Left ventricle myocardium inferior (tissue), 1 donor: ENCODE measurements around the gene RNPEPL1. TPM values are rescaled to one million over a fixed set of nuclear protein-coding genes. Genes with fewer than 3 reads are reported as not detected.

Experiments
- DNase-seq: peaks from one replicate; pipeline ENCODE4 v3.0.0-alpha.2; 2020
- H3K27ac ChIP-seq: fragments of 200-600 bp; replicated peaks from 2 replicates; pipeline ENCODE4 v1.8.0; 2021
- H3K27me3 ChIP-seq: fragments of 200-600 bp; 2 replicates; pipeline ENCODE4 v1.8.0; 2021; ENCODE audit warnings: low read depth
- H3K36me3 ChIP-seq: fragments of 200-600 bp; 2 replicates; pipeline ENCODE4 v1.8.0; 2021
- H3K4me1 ChIP-seq: fragments of 200-600 bp; 2 replicates; pipeline ENCODE4 v1.8.0; 2021
- H3K4me3 ChIP-seq: fragments of 200-600 bp; 2 replicates; pipeline ENCODE4 v1.8.0; 2021; ENCODE audit warnings: mild to moderate bottlenecking, moderate library complexity
- H3K9me3 ChIP-seq: fragments of 200-600 bp; replicated peaks from 2 replicates; pipeline ENCODE4 v1.8.0; 2021
- CTCF ChIP-seq: fragments of 200-600 bp; IDR thresholded peaks from 2 replicates; pipeline ENCODE4 v1.8.0; 2021; ENCODE audit warnings: antibody characterized with exemption, mild to moderate bottlenecking, borderline replicate concordance
- intact Hi-C: fragments of 100-400 bp; cut with micrococcal nuclease; formaldehyde crosslinking; loops from one replicate; pipeline ENCODE4 v1.11.0; 2022
- total RNA-seq: library from RNA; stranded (reverse); fragmentation: NEBNext Ultra II Directional; extraction: Animal tissue kit (Norgen Biotek cat#: 25700); gene quantifications from one replicate; pipeline ENCODE4 v1.2.1, GENCODE V29; 2021
- donor health status: DM: no; HTN: yes; CAD: no; lungs with severe emphysema.

The RNPEPL1 gene
- total RNA-seq, 1 donor from 2014 or later: 80.1 TPM

- H3K27me3 ChIP-seq: no peaks in the 10 kb centered on the region
- no peak overlapping the region for H3K4me3 ChIP-seq
- peaks cover 14% of the 10 kb centered on the region for H3K9me3 ChIP-seq
- intact Hi-C loops: no loop called here
- no peak for TF ChIP-seq CTCF
- no peaks in the 10 kb centered on the region for H3K36me3 ChIP-seq
- H3K27ac ChIP-seq: no peak overlapping the region
- H3K4me1 ChIP-seq: no peaks in the 10 kb centered on the region
- no peak for DNase-seq
Observed at GRCh38 chr2:240629968-240630770, 61.9 kb downstream of the RNPEPL1 start.

Other genes starting within 250 kb of the RNPEPL1 start
- 187 TPM for gene GPC1, start 132.8 kb upstream of the RNPEPL1 start, total RNA-seq
- 4.0 TPM for gene ANKMY1, start 10.5 kb upstream of the RNPEPL1 start, total RNA-seq
- 19.3 TPM for gene DUSP28, start 8.1 kb upstream of the RNPEPL1 start, total RNA-seq
- 31.2 TPM for gene CAPN10, start 18.2 kb downstream of the RNPEPL1 start, total RNA-seq
- gene GPR35, start 57.0 kb downstream of the RNPEPL1 start, total RNA-seq: 1.3 TPM
- gene AQP12B, start 114.4 kb downstream of the RNPEPL1 start, total RNA-seq: not detected
- not detected for gene AQP12A, start 123.4 kb downstream of the RNPEPL1 start, total RNA-seq